Measurements from ENCODE around the gene SPHKAP.

GRCh38 chr2:228164718-228165117 lies 16.8 kb downstream of the SPHKAP start:
- TF ChIP-seq, protein P1, sequence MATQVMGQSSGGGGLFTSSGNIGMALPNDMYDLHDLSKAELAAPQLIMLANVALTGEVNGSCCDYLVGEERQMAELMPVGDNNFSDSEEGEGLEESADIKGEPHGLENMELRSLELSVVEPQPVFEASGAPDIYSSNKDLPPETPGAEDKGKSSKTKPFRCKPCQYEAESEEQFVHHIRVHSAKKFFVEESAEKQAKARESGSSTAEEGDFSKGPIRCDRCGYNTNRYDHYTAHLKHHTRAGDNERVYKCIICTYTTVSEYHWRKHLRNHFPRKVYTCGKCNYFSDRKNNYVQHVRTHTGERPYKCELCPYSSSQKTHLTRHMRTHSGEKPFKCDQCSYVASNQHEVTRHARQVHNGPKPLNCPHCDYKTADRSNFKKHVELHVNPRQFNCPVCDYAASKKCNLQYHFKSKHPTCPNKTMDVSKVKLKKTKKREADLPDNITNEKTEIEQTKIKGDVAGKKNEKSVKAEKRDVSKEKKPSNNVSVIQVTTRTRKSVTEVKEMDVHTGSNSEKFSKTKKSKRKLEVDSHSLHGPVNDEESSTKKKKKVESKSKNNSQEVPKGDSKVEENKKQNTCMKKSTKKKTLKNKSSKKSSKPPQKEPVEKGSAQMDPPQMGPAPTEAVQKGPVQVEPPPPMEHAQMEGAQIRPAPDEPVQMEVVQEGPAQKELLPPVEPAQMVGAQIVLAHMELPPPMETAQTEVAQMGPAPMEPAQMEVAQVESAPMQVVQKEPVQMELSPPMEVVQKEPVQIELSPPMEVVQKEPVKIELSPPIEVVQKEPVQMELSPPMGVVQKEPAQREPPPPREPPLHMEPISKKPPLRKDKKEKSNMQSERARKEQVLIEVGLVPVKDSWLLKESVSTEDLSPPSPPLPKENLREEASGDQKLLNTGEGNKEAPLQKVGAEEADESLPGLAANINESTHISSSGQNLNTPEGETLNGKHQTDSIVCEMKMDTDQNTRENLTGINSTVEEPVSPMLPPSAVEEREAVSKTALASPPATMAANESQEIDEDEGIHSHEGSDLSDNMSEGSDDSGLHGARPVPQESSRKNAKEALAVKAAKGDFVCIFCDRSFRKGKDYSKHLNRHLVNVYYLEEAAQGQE (IDR thresholded peaks at IDR 0.05): no peak
- TF ChIP-seq RAD21 (conservative IDR thresholded peaks at IDR 0.05 in 1 of 2, IDR thresholded peaks at IDR 0.05 in 1 of 2) (no peak), CTCF (IDR thresholded peaks at IDR 0.05) (no peak), POLR2A (IDR thresholded peaks at IDR 0.05; ENCODE audit: low read length) (no peak), SREBF2 (IDR thresholded peaks at IDR 0.05) (no peak), ZFP36 (IDR thresholded peaks at IDR 0.05; ENCODE audit: borderline replicate concordance, partially characterized antibody) (no peak), HOXA7 (CRISPR knock-in tag; IDR thresholded peaks at IDR 0.05) (no peak), ZNF302 (CRISPR knock-in tag; IDR thresholded peaks at IDR 0.05) (no peak), RFX5 (IDR thresholded peaks at IDR 0.05) (no peak), SMC3 (IDR thresholded peaks at IDR 0.05) (no peak)
- TF ChIP-seq, protein P2, sequence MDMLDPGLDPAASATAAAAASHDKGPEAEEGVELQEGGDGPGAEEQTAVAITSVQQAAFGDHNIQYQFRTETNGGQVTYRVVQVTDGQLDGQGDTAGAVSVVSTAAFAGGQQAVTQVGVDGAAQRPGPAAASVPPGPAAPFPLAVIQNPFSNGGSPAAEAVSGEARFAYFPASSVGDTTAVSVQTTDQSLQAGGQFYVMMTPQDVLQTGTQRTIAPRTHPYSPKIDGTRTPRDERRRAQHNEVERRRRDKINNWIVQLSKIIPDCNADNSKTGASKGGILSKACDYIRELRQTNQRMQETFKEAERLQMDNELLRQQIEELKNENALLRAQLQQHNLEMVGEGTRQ (IDR thresholded peaks at IDR 0.05): no peak
- TF ChIP-seq, protein P3, sequence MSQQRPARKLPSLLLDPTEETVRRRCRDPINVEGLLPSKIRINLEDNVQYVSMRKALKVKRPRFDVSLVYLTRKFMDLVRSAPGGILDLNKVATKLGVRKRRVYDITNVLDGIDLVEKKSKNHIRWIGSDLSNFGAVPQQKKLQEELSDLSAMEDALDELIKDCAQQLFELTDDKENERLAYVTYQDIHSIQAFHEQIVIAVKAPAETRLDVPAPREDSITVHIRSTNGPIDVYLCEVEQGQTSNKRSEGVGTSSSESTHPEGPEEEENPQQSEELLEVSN (IDR thresholded peaks at IDR 0.05; ENCODE audit: borderline replicate concordance, low read depth): no peak

Data from A549 (cell line).